HG03571 (cell line): Measurements from ENCODE around the gene MARCHF3.
"Not testable (repeated sequence)": the region's sequence is repeated elsewhere in the genome, so short reads cannot be mapped to it uniquely, and the experiment has no call there.

Experiments used
- ATAC-seq: cut with Tn5 transposase; IDR thresholded peaks from one replicate; pipeline ENCODE4 v1.9.1; 2021; ENCODE audit not compliant: unreplicated experiment

Gene MARCHF3

DNA sequence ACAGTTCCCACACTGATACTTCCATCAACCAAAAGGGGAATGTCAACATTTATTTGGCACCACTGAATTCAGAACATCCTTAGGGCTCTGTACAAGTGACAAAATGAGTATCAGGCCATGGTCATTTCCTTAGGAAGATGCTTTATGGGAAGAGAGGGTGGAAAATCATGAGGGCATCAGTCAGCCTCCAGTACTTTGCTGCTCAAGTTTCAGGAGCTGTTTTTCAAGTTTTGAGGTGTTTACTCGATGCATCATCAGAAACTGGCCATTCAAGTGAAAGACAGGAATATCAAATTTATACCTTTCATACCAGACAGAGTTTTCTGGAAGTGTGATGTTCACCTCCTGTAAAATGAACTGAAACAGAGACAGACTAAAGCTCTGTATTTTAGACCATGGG is 21.2 kb upstream of the MARCHF3 start:
- no peak for ATAC-seq

DNA sequence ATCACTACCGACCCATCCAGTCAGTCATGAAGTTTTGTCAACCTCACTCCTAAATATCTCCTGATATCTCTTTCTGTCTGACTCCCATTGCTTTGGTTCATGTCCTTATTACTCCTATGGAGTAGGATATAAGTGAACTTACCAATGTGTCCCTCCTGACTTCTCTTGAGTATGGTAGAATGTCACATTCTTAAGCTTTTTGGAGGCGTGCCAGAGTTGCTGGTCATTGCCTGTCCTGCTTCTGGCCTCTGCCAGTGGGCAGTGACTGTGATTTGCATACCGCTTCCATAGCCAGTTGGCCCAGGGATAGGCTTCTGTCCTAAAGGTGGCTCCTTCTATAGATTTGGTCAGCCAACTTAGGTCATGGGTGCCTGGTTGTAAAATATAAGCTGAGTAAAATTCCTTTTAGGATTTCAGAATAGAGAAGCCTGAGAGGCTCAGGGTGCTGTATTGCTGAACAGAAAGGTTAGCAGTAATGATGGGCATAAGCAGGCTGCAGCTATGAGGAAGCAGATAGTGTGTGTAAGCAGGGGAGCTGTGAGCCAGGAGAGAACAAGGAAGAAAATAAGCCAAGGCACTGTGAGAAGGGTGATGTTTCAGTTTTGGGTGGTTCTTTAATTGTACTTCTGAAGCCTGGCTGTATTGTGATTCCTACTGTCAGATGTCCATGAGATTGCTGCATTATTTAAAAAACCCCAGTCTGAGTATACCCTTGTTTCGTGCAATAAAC is 16.1 kb upstream of the MARCHF3 start:
- no peak for ATAC-seq

DNA sequence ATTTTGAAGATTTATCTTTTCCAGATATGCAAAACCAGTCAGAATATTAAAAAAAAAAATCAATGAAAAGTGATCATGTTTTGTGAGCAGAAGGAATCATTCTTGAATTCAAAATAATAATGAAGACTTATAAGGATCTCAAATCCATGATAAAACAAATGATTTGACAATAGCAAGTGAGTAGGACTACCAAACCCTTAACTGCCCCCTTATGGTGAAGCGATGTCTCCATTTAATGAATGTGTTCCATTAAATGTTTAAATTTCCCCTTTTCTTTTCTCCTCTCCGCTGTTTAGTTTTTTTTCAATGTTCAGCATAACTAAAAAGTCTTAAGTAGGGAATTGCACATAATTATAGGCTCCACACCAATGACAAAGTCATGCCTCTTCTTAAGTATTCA is 12.2 kb upstream of the MARCHF3 start:
- no peak for ATAC-seq

DNA sequence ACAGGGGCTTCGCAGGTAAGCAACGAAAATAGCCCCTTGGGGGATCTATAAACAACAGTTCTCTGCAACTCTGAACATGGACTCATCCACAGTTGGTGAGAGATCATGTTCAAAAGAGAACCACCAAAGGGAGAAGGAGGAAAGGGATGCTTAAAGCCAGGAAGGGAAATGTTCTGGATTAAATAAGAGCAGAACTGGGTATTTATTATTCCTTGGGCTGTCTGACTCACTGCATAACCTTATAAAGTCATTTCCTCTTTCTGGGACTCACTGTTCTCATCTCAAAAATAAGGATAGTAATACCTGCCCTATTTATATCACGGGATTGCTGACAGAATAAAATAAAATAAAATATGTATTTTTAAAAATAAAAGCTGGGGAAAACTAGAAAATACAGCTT is 11.2 kb upstream of the MARCHF3 start:
- ATAC-seq: no peak

DNA sequence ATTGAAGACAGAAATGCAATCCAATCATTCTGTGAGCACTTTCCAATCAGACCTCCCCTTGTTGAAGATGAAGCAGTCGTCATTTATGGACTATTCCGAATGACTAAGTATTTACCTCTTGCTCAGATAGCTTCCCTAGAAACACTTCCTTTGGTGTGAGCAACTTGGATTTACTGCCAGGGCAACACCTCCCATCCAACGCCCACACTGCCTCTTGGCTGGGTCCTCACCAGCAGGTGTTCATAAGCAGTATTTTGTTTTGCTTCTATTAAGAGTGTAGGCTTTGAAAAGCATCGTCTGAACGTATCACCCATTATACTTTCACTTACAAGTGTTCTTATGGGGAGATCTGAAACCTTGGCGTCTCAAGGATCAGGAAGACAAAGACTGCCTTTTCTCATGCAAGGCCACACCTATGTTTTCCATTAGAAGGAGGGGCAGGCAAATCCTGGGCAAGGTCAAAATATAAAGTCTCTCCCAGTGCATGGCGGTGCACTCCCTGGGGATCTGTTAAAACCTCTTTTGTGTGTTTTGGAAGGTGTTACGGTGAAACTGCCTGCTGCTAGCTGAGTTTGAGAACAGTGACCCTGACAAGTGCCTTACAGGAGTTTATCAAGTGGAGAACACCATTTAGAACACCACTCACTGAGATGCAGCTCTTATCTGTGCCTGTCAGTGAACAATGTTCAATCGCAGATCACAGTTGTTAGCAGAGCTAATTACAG is 10.6 kb upstream of the MARCHF3 start:
- ATAC-seq: no peak

DNA sequence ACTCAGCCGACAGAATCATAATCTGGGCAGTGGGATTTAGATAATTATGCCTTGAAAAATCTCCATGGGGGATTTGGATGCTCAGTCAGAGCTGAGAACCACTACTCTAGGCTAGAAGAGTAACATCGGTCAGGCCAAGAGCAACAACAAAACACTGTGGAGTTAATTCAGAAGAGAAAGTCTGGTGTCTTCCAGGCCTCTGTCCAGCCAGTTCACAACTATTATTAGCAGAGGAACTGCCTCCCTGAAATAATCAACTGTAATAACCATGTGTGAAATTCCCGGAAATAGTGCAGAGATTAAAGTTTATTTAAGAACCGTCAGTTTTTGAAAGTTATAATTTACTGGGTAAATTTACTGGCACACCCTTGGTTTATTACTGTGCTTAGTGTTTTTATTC is 8.2 kb upstream of the MARCHF3 start:
- no peak for ATAC-seq

DNA sequence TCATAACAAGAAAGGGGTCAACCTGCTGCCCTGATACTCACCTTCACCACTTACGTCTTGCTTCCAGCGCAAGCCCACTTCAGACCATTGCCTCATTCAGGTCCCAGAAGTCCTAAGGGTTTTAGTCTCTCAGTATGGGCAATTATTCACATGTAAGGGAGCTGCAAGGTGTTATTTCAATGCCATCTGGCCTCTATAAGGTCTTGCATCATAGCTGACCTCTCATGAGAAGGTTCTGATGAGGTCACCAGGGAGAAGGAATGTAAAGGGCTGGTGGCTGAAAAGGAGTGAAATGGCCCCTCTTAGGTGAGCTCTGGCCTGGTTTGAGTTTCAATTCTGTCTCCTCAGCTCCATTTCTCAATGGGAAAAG is 1.5 kb upstream of the MARCHF3 start:
- ATAC-seq: no peak

DNA sequence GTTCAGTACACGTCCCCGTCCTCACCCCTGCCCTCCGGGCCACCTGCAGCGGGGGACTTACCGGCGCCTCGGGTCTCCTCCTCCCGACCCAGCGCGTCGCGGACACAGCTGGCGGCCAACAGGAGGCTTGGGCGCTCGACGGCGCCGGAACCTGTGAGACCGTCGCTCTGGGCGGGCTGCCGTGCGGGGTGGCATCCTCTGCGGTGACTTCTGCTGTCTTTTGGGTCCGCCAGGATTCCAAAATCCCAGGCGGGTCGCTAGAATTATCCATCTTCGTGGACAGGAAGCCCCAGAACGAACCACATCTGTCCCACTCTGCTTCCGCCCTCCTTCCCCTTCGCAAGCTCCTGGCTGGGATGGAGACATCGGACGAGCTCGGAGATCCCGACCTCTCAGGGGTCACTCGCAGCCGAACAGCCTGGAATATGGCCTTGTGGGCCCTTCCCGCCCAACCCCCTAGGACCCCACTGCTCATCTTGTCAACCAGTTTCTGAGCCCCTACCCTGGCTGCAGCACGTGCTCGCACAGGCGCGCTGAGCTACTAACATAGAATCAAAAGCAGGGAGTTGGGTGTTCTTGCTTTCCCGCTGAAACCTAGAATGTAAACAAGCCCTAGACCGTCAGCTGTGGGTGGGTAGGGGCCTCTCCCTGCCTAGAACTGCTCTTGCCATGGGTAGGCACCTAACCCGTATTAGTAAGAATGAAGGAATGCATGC is 947 bp upstream of the MARCHF3 start:
- ATAC-seq: peak; percentile 14

DNA sequence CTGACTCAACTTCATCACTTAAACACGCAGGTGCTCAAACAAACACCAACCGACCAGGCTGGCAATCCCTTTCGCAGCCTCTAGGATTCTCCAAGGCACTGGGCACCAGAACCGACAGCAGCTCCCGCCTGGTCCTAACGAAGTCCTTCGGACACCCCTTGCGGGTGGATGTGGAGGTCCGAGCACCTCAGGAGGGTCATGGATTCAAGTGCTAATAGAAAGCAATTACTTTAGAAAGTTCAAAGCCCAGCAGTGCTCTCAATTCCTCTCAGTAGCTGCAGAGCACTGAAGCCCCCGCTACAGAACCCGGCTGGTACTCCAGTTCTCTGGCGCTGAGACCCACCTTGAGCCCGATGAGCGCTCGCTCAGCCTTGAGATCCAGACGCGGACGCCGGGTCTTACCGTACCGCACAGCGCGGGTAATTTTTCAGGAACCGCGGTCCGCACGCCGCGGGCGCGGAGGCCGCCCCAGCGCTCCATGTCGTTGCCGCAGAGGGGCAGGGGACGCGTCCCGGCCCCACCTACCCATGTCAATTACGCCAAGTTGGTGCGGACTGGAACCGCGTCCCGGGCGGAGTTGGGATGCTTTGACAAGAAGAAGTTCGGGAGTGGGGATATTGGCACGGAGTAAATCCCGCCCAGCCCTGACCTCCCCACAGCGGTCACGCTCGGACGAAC is 638 bp downstream of the MARCHF3 start:
- peak; percentile 6 for ATAC-seq

DNA sequence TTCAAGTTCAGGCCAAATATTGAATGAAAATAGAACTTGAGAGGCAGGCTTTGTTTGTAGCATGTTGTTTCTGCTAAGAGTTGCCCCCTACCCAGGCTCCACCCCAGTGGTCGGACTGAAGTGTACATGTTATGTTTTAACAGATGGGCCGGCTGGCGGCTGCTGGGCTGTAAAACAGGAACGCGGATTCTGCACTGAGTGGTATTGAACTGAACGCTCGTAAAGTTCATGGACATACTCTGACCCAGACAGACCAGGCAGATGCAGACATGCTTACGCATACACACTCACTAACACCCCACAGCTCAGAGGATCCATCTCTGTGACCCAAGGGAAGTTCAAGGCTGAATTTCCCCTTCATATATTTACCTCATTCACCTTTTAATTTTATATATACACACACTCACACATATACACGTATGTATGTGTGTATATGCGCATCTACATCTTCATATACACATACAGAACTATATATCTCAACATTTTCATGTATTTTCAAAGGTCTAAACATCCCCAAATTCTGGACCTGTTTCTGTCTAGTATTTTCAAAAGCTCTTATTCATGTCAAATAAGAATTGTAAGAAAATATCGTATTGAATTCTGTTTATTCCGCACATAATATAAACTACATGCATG is 1.4 kb downstream of the MARCHF3 start:
- no peak for ATAC-seq

DNA sequence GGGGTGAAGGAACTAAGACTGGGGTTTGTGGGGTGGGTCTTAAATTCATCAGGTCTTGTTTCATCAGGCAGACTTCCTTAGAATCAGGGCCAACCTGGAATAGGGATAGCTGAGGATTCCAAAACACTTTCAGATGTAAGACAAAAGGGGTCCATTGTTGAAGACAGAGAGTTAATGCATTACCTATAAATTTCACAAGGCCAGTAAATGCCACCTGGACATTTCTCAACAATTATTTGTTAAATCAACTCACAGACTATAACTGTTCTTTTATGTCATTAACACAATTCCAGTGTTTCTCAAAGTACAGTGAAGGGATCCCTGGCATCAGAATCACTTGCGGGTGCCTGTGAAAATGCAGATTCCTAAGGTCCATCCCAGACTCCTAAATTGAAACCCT is 2.8 kb downstream of the MARCHF3 start:
- no peak for ATAC-seq

DNA sequence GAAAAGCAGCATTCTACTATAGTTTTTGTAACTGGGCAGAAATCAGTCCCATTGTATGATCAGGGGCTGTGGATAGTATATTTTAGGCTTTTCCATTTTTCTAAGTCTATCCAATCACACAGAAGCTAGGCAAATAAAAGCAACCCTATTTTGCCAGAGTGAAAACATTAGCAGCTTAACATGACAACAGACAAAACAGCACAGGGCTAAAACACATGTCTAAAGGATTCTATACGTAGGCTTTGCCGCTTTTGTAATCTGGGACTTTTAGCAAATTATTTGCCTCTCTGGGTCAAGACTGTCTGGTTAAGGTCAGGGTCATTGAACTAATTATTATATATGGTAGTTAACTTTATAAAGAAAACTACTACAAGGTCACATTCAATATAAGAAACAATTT is 4.2 kb downstream of the MARCHF3 start:
- no peak for ATAC-seq

DNA sequence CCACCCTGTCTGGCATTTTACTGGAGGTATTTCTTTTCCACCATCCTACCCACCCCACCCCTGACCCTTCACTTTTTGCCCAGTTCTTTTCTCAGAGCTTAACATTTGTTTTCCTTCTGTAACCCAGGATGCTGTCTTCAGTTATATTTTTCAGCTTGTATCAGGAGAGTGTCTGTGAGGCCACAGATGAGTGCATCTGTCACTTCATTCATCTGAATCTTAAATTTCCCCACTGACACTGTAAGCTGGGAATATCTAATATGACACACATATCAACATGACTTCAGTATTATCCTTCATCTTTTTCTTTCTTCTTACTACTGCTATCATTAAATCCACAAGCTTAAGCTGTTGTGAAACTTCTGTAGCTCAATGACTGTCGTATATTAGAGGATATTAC is 4.9 kb downstream of the MARCHF3 start:
- ATAC-seq: no peak

DNA sequence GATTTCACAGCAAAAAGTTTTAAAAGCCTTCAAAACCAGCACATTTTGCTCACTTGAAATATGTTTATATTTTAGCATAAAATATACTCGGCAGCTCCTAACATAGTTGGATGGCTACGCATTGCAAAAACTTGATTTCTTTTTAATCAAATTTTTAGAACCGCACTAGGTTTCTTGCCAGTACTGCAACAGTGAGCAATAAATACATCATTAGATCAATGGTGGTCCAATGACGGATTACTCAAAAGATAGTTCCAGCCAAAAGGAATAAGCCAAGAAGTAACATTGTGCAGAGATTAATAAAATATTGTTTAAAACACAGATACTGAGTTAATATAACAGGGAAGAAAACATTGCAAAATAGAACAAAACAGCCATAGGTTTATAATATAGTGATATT is 5.5 kb downstream of the MARCHF3 start:
- no peak for ATAC-seq

DNA sequence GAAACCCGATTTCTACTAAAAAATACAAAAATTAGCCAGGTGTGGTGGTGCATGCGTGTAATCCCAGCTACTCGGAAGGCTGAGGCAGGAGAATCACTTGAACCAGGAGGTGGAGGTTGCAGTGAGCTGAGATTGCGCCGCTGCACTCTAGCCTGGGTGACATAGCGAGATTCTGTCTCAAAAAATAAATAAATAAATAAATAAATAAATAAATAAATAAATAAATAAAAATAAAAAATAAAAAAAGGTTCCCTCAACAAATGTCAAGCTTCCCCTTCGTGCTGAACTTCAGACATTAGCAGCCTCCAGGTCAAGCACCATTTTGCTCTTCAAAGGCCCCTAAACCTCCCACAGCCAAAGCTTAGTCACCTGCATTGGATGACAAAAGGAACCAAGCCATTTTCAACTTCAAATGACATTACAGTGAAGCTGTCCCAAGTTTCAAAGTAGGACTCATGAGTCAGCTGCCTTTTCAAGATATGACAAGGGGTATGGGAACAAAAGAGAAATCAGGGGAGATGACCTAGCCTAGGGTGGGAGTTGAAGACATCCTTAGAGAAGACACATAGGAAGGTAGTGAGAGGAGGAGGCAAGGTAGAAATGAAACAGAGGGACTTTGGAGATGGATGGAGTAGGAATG is 6.7 kb downstream of the MARCHF3 start:
- not testable (repeated sequence) for ATAC-seq

DNA sequence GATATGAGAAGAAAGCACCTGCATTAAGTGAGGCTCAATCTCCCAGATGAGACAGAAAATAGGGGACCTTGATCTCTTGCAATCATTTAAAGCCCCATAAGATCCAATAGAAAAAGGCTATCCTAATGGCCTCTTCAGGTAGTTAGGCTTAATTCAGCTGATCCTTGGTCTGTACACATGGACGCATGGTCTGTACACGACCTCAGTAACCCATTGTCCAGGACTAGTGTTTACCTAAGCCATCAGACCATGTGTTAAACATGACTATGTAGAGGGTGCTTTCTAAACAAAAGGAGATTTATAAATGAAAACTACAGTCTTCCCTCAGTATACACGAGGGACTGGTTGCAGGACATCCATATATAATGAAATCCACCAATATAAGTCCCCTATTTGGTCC is 7.5 kb downstream of the MARCHF3 start:
- ATAC-seq: no peak

DNA sequence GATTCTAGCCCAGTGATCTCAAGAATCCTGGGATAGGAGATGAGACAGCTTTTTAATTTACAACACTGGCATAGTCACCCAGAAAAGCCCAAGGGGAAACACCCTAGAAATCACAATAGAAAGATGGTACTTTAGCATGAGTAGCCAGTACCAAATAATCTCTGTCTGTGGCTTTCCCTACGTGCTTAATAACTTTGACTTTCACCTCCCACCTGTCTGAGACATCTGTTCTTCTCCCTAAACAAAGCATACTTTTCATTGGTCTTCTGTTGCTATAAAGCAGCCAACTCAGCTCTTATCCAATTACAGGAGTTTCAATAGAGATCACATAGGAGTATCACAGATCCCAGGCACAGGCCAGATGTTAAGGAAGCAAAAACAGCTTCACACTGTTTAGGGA is 10.4 kb downstream of the MARCHF3 start:
- no peak for ATAC-seq

DNA sequence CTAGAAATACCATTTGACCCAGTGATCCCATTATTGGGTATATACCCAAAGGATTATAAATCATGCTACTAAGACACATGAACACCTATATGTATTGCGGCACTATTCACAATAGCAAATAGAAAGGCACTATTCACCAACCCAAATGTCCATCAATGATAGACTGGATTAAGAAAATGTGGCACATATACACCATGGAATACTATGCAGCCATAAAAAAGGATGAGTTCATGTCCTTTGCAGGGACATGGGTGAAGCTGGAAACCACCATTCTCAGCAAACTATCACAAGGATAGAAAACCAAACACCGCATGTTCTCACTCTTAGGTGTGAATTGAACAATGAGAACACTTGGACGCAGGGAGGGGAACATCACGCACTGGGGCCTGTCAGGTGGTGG is 13.6 kb downstream of the MARCHF3 start:
- ATAC-seq: not testable (repeated sequence)

DNA sequence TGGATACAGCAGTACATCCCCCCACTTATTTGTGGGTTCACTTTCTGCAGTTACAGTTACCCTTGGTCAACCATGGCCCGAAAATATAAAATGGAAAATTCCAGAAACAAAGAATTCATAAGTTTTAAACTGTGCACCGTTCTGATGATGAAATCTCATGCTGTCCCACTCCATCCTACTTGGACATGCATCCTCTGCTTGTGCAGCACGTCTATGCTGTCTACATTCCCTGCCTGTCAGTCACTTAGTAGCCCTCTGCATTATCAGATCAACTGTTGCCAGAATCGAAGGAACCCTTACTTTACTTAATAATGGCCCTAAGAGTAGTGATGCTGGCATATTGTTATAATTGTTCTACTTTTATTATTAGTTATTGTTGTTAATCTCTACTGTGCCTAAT is 14.6 kb downstream of the MARCHF3 start:
- ATAC-seq: no peak

DNA sequence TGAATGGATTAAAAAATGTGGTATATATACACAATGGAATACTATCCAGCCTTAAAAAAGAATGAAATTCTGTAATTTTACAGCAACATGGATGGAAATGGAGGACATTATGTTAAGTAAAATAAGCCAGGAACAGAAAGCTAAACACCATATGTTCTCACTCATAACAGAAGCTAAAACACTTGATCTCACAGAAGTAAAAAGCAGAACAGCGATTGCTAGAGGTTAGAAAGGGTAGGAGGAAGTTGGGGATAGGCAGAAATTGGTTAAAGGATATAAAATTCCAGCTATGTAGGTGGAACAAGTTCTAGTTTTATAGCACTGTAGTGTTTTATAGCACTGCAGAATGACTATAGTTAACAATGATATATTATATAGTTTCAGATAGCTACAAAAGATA is 15.8 kb downstream of the MARCHF3 start:
- ATAC-seq: no peak

DNA sequence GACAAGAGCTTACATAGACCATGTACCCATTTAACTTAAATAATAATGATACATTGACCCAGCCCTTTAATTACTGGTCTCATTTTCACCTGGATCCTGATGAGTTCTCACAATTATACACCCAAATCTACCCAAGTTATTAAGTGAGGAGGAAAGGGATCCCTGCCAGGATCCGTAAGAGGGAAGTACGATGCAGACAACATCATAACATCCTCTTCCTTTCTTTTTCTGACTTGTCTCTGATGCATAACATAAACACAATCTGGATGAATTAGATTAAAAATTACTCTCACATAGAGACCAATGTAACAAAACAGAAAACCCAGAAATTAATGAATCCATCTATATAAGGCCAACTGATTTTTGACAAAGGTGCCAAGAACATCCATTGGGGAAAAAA is 17.0 kb downstream of the MARCHF3 start:
- ATAC-seq: no peak
